OCI-LY1 (cell line): ENCODE results near the gene ACTN4.

Experiments used
- EZH2 ChIP-seq: fragments of 200-600 bp; sonication (generic), shearing (Covaris generic); IDR thresholded peaks from 2 replicates; pipeline ENCODE4 v1.8.0; 2017; ENCODE audit warnings: borderline replicate concordance, mixed run types, mild to moderate bottlenecking, antibody characterized with exemption, low read length, moderate library complexity, mixed read lengths
- TF ChIP-seq, protein P1 (sequence below): fragments of 200-600 bp; sonication (generic), shearing (Covaris generic); IDR thresholded peaks from 2 replicates; pipeline ENCODE4 v1.5.1; 2017; ENCODE audit warnings: mild to moderate bottlenecking, antibody characterized with exemption, low read length, moderate library complexity, mixed read lengths

DNA sequence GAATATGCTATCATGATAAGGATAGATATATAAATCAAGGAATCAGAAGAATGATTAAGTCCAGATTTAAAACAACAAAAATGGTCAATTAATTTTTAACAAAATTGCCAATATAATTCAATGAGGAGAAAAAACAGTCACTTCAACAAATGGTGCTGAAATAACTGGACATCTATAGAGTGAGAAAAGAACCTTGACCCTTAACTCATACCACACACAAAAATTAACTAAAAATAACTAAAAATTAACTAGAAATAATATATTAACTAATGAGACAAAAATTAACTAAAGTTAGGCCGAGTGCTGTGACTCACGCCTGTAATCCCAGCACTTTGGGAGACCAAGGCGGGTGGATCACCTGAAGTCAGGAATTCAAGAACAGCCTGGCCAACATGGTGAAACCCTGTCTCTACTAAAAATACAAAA, 116.4 kb downstream of the ACTN4 start:
- TF ChIP-seq, protein P1, sequence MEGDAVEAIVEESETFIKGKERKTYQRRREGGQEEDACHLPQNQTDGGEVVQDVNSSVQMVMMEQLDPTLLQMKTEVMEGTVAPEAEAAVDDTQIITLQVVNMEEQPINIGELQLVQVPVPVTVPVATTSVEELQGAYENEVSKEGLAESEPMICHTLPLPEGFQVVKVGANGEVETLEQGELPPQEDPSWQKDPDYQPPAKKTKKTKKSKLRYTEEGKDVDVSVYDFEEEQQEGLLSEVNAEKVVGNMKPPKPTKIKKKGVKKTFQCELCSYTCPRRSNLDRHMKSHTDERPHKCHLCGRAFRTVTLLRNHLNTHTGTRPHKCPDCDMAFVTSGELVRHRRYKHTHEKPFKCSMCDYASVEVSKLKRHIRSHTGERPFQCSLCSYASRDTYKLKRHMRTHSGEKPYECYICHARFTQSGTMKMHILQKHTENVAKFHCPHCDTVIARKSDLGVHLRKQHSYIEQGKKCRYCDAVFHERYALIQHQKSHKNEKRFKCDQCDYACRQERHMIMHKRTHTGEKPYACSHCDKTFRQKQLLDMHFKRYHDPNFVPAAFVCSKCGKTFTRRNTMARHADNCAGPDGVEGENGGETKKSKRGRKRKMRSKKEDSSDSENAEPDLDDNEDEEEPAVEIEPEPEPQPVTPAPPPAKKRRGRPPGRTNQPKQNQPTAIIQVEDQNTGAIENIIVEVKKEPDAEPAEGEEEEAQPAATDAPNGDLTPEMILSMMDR = no peak
- TF ChIP-seq EZH2 = no peak
